OCI-LY3 (cell line): Measurements from ENCODE around the gene BIRC5.

Source experiments
- H2AFZ ChIP-seq: fragments of 200-600, 300-600 bp; shearing (Covaris generic); 2 replicates; pipeline ENCODE4 v1.6.0; 2014; ENCODE audit warnings: antibody characterized with exemption, low read depth, low read length
- H3K27ac ChIP-seq: fragments of 200-600, 300-600 bp; sonication (generic); 2 replicates; pipeline ENCODE4 v1.5.1; 2014; ENCODE audit warnings: mild to moderate bottlenecking, low read length, moderate library complexity, mixed read lengths
- H3K27me3 ChIP-seq: fragments of 200-600, 300-600 bp; sonication (generic); 2 replicates; pipeline ENCODE4 v1.6.1; 2014; ENCODE audit warnings: low read depth, low read length, mixed read lengths
- H3K36me3 ChIP-seq: fragments of 200-600, 300-600 bp; sonication (generic); replicated peaks from 2 replicates; pipeline ENCODE3; 2014; ENCODE audit warnings: low read depth, low read length, mixed read lengths
- H3K4me1 ChIP-seq: fragments of 300-600, 200-600 bp; sonication (generic); 2 replicates; pipeline ENCODE4 v1.6.1; 2014; ENCODE audit warnings: low read length, mixed read lengths
- H3K4me2 ChIP-seq: fragments of 200-600, 300-600 bp; sonication (generic); 2 replicates; pipeline ENCODE4 v1.6.1; 2014; ENCODE audit warnings: low read length, mixed read lengths
- H3K4me3 ChIP-seq: fragments of 300-600, 200-600 bp; sonication (generic); 2 replicates; pipeline ENCODE4 v1.5.1; 2014; ENCODE audit warnings: antibody characterized with exemption, mild to moderate bottlenecking, low read length, moderate library complexity
- H3K79me2 ChIP-seq: fragments of 300-600, 200-600 bp; shearing (Covaris generic); 2 replicates; pipeline ENCODE4 v1.6.1; 2014; ENCODE audit warnings: mild to moderate bottlenecking, low read length, mixed read lengths
- H3K9ac ChIP-seq: fragments of 300-600, 200-600 bp; shearing (Covaris generic); 2 replicates; pipeline ENCODE4 v1.6.0; 2014; ENCODE audit warnings: mild to moderate bottlenecking, low read length, moderate library complexity
- H3K9me3 ChIP-seq: fragments of 200-600, 300-600 bp; shearing (Covaris generic); 2 replicates; pipeline ENCODE4 v1.6.1; 2014; ENCODE audit warnings: low read length, mixed read lengths; ENCODE audit not compliant: insufficient read depth
- H4K20me1 ChIP-seq: fragments of 200-600, 300-600 bp; sonication (generic); 2 replicates; pipeline ENCODE4 v1.6.1; 2016; ENCODE audit warnings: low read length, mixed read lengths; ENCODE audit not compliant: insufficient read depth
- CTCF ChIP-seq: fragments of 200-600, 300-600 bp; sonication (generic); IDR thresholded peaks from 2 replicates; pipeline ENCODE4 v1.5.1; 2014; ENCODE audit warnings: antibody characterized with exemption, low read length, low read depth
- EZH2phosphoT487 ChIP-seq: fragments of 200-600 bp; shearing (Covaris generic); IDR thresholded peaks from 2 replicates; pipeline ENCODE4 v1.6.1; 2018; ENCODE audit warnings: antibody characterized with exemption, mixed run types, low read depth

The BIRC5 gene

GRCh38 chr17:78248051-78248914, 34.2 kb downstream of the BIRC5 start:
- TF ChIP-seq EZH2phosphoT487 (no peak), CTCF (no peak)
- no peak overlapping the region for H2AFZ ChIP-seq
- no peaks in the 10 kb centered on the region for H3K79me2 ChIP-seq
- H3K9me3 ChIP-seq, result no peaks in the 10 kb centered on the region
- H3K4me2 ChIP-seq, result no peak overlapping the region
- H3K27ac ChIP-seq, result no peak overlapping the region
- H3K4me1 ChIP-seq, result peaks cover 24% of the 10 kb centered on the region
- peaks cover 17% of the 10 kb centered on the region for H3K27me3 ChIP-seq
- H3K4me3 ChIP-seq, result no peak overlapping the region
- no peaks in the 10 kb centered on the region for H4K20me1 ChIP-seq
- H3K9ac ChIP-seq, result no peak overlapping the region
- no peaks in the 10 kb centered on the region for H3K36me3 ChIP-seq

GRCh38 chr17:78249074-78249817, 35.2 kb downstream of the BIRC5 start:
- Histone ChIP-seq H3K4me1 (peaks cover 24% of the 10 kb centered on the region), H3K4me2 (no peak overlapping the region), H3K27me3 (peaks cover 17% of the 10 kb centered on the region), H3K4me3 (no peak overlapping the region), H3K9me3 (no peaks in the 10 kb centered on the region), H3K27ac (no peak overlapping the region), H2AFZ (no peak overlapping the region), H4K20me1 (no peaks in the 10 kb centered on the region), H3K36me3 (no peaks in the 10 kb centered on the region), H3K79me2 (no peaks in the 10 kb centered on the region), H3K9ac (no peak overlapping the region)
- no peak for TF ChIP-seq EZH2phosphoT487
- no peak for TF ChIP-seq CTCF

GRCh38 chr17:78249818-78250806, 36.1 kb downstream of the BIRC5 start:
- Histone ChIP-seq H3K4me2 (no peak overlapping the region), H3K9ac (no peak overlapping the region), H3K36me3 (no peaks in the 10 kb centered on the region), H3K27me3 (peaks cover 17% of the 10 kb centered on the region), H2AFZ (no peak overlapping the region), H3K4me3 (no peak overlapping the region), H3K4me1 (peaks cover 24% of the 10 kb centered on the region), H3K27ac (no peak overlapping the region), H3K9me3 (no peaks in the 10 kb centered on the region), H3K79me2 (no peaks in the 10 kb centered on the region), H4K20me1 (no peaks in the 10 kb centered on the region)
- TF ChIP-seq CTCF, result no peak
- TF ChIP-seq EZH2phosphoT487, result no peak
